GM19043 (cell line): ENCODE data around the gene DTX2.
"Not testable (repeated sequence)": the region's sequence is repeated elsewhere in the genome, so short reads cannot be mapped to it uniquely, and the experiment has no call there.

Source experiments
- ATAC-seq: cut with Tn5 transposase; IDR thresholded peaks from one replicate; pipeline ENCODE4 v1.9.1; 2021; ENCODE audit warnings: low read depth; ENCODE audit not compliant: unreplicated experiment

The DTX2 gene

DNA sequence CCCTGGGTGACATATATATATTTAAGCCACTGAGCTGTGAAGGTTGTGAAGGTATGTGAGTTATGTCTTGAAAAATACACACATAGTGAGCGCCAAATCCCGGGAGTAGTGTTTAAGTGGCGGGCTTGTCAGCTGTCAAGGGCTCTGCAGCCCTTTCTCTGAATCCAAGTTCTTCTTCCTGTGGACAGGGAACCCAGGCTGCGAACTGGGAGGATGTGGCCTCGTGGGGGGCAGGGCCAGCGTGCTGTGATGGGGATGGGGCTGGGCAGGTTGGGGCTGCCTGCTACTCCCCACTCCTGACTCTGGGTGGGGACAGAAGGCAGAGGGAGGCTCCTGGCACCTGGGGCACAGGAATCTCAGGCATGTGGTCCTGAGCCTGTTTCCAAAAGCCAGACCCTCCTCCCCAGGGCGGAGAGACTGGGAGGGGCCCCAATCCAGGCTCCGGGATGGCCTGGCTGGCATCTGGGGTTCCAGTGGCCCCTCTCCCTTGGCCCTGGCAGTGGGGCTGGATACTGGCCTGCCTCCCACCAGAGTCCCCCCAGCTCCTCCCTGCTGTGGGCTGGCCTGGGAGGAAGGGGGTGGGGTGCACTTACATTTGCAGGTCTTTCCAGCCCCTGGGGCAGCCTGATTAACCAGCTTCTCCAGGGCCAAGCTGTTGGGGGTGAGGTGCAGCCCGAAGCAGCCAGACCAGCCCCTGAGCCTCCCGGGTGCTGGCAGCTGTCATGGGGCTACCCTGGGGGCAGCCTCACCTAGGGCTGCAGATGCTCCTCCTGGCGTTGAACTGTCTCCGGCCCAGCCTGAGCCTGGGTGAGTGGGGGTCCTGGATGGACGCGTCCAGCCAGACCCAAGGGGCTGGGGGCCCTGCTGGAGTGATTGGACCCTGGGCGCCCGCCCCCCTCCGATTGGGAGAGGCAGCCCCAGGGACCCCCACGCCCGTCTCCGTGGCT is 48.7 kb downstream of the DTX2 start, which contains the start of gene UPK3B:
Gene UPK3B, plus strand, starts transcription at position 622 of the 947 bp plus-strand sequence. Its CDS starts 101 bp downstream, at position 723.
- no peak for ATAC-seq

DNA sequence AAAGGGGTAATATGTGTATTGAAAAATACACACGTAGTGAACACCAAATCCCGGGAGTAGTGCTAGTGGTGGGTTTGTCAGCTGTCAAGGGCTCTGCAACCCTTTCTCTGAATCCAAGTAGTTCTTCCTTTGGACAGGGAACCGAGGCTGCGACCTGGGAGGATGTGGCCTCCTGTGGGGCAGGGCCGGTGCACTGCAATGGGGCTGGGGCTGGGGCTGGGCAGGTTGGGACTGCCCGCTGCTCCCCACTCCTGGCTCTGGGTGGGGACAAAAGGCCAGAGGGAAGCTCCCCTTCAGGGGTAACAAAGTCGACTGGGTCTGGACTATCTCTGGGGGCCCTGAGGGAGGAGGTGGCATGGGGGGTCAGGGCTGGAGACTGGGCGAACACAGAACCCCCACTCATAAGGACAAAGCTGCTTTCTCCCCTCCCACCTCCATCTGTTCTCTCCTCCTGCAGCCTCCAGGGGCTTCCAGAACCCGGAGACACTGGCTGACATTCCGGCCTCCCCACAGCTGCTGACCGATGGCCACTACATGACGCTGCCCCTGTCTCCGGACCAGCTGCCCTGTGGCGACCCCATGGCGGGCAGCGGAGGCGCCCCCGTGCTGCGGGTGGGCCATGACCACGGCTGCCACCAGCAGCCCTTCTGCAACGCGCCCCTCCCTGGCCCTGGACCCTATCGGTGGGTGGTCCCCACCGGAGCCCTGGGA is 49.8 kb downstream of the DTX2 start:
- not testable (repeated sequence) for ATAC-seq

DNA sequence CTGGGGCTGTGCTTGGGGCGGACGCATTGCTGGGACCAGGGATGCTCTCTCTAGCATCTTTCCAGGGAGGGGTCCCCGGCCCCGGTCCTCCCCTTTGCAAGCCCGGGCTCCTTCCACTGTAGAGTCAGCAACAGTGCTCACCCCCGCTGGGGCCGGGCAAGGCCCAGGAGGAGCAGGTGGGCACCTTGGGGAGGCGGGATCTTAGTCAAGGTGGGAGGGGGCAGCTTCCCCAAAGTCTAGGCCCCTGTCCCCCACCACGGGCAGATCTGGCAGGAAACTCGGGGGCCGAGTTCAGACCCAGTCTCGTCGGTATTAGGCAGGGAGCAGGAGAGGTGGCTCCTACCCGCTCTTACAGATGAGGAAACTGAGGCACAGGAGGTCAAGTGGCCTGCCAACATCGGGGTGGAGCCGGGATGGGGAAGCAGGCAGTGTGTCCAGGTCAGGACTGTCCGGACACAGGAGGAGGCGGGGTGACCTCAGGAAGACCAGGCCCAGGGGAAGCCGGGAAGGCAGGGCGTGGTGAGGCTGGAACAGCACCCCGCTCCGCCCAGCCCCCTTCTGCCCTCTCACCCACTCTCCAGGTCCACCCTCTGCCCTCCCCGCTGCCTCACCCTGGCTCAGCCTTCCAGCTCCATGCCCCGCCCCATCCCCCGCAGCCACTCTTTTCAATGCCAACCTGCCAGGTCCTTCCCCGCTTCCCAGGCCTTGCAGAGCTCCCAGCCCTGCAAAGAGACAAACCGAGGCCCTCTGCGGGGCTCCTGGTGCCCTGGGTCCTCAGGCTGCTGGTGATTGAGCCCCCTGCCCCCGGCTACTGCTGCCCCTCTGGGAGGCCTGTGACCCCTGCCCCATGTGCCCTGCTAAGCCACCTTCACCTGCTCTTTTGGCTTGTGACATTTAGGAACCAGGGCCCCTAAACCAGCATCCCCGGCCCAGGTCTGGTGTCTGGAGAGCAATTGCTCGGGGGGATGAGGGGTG is 50.7 kb downstream of the DTX2 start:
- ATAC-seq = not testable (repeated sequence)

DNA sequence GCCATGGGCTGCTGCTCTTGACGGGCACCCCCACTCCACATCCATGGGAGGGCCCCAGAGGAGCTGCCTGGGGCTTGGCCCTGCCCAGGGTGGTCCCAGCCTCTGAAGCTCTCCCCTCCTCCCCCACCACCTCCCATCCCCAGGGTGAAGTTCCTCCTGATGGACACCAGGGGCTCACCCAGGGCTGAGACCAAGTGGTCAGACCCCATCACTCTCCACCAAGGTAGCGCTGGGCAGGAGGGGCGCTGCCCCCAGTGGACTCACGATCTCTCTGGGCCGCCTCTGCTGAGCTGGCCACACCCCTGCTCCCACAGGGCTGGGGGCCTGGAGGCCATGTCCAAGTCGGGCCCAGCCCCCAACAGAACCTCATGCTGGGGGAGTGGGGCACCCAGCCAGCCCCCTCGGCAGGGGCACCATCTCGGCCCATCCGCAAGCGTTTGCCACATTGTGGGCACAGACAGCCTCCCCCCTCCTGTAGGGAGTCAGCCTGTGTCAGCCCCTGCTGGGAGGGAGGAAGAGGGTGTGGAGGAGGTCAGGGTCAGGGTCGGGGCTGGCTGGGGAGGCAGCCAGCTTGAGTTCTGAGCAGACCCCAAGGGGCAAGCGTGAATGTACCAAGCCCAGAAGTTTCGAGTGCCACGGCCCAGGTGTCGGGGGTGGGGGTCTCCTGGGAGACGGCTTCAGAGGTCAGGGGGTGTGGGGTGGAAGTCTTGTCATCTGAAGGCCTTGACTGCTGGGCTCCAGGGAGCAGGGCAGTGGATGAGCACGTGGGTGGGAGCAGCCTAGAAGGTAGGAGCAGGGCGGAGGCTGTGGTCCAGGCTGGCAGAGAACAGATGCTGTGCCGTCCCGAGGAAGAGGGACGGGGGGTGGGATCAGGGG is 51.7 kb downstream of the DTX2 start:
- ATAC-seq = no peak

DNA sequence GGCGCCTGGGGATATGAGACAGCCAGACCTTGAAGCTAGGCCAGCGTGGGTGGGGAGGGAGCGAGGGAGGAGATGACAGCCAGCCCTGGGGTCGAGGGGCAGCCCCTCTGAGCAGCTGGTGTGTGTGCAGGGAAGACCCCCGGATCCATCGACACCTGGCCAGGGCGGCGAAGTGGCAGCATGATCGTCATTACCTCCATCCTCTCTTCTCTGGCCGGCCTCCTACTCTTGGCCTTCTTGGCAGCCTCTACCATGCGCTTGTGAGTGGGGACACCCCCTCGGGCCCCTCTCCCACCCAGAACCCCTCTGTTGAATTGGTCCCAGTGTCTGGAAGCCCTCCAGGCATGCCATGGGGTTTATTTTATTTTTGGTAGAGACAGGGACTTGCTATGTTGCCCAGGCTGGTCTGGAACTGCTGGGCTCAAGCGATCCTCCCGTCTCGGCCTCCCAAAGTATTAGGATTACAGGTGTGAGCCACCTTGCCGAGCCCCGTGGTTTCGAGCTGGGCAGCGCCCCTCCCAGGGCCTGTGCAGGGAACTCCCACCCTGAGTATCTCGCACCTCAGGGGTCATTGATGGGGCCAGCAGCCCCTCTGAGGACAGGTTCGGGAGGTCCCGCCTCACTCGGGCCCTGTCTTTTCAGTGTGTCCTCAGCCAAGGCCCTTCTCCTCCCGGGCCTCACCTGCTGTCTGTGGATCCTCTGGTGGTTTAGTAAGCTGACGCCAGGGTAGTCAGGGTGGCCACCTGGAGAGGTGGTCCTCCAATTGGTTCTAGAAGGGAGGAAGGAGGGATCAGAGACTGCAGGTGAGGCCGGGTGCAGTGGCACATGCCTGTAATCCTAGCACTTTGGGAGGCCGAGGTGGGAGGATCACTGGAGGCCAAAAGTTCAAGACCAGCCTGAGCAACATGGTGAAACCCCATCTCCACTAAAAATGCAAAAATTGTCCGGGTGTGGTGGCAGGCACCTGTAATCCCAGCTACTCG is 52.6 kb downstream of the DTX2 start:
- no peak for ATAC-seq

DNA sequence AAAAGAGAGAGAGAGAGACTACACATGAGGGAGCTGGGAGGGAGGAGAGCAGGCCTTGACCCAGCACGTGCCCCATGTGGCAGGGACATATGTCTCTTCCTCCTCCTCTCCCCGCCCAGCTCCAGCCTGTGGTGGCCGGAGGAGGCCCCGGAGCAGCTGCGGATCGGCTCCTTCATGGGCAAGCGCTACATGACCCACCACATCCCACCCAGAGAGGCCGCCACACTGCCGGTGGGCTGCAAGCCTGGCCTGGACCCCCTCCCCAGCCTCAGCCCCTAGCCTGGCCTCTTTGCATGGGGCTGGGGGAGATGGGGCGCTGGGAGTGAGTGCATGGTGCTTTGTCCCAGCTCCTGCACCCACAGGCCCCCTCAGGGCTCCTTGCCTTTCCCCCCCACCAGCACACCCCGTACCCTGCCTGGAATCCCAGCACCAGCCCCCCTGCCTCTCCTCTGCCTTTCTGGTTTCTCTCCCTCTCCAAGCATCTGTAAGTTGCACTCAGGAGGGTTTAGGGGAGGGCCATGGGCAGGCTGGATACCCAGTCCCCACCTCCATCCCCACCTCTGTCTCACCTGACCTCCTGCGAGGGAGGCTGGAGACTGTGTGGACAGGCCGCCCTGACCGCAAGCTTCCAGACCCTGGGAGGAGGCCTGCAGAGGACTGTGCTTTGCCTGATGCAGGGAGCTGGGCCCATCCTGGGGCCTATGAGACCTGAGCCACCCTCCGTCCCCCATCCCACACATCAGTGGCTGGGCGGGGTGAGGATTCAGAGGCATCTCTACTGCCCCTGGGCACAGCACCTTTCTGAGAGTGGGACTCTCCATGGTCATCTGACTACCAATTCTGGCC is 53.6 kb downstream of the DTX2 start:
- ATAC-seq = no peak

DNA sequence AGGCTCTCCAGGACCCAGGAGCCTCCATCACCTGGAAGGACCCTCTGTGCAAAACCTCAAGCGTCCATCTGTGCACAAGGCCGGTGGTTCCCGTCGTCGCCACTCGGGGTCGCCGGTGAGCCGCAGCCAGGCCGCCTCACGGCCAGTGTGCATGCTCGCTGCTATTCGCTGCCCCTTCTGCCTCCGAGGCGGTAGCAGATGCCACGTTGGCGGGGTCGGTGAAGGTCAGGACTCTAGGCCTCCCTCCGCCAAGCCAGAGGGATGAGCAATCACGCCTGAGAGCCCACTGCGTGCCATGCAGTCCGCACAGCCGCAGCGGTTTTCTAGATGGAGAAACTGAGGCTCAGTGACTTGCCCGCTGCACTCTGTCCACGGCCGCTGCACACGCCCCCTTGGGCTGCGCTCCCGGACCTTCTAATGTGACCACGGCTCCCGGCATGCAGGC is 54.5 kb downstream of the DTX2 start:
- no peak for ATAC-seq

DNA sequence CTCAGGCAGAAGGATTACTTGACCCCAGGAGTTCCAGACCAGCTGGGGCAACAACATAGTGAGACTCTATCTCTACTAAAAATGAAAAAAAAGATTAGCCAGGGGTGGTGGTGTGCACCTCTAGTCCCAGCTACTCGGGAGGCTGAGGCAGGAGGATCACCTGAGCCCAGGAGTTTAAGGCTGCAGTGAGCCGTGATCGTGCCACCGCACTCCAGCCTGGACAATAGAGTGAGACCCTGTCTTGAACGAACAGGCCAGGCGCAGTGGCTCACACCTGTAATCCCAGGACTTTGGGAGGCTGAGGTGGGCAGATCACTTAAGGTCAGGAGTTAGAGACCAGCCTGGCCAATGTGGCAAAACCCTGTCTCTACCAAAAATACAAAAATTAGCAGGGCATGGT is 55.4 kb downstream of the DTX2 start:
- not testable (repeated sequence) for ATAC-seq

DNA sequence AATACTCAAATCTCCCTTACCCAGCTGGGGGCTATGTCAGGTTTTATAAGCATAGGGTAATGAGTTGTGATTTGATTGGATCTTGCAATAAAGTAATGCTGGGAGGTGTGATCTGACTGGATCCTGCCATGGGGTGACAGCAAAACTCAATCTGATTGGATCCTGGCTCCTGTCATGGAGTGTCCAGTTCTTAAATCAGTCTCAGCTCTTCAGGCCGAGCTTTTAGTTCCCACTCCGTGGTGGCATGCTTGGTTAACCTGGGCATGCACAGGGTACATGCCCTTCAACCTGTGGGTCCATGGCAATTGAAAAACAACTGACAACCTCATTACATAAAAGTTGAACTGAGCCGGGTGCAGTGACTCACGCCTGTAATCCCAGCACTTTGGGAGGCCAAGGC is 64.7 kb downstream of the DTX2 start:
- ATAC-seq = not testable (repeated sequence)

DNA sequence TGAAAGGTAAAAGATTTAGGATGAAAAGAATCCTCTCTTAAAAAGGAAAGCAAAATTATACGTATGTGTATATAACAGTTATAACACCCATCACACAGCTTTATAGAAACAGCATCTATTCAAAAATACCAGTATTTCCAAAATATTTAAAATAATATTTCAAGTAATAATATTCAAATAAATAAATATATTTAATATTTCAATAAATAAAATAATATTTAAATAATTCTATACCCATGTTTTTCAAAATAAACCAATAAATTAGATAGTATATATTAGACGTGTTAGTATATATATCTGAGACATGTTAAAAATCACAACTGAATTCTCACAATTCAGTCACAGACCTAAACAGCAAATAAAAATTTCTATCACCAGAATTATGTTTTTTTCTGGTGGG is 70.1 kb downstream of the DTX2 start:
- not testable (repeated sequence) for ATAC-seq

DNA sequence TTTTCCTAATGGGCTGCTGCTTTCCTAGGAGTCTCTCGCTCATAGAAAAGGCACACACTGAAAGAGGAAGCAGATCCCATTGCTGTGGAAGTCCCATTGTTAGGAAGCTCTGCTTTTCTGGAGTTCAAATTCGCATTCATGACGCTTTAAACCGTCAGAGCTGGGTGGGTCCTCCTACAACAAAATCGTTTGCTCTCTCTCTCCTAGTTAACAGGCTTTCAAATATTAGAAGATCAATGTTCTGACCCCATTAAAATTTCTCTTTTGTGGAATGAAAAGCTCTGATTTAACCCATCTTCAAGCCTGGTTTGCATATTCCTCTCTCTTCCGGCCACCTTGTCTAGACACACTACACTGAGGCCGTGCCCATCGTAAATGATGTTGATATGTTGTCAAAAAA is 81.7 kb downstream of the DTX2 start, which contains the start of gene SPDYE16:
Gene SPDYE16, minus strand, starts transcription at position 101 of the 400 bp plus-strand sequence. CDS start 1,838 bp downstream, outside the sequence.
- not testable (repeated sequence) for ATAC-seq

DNA sequence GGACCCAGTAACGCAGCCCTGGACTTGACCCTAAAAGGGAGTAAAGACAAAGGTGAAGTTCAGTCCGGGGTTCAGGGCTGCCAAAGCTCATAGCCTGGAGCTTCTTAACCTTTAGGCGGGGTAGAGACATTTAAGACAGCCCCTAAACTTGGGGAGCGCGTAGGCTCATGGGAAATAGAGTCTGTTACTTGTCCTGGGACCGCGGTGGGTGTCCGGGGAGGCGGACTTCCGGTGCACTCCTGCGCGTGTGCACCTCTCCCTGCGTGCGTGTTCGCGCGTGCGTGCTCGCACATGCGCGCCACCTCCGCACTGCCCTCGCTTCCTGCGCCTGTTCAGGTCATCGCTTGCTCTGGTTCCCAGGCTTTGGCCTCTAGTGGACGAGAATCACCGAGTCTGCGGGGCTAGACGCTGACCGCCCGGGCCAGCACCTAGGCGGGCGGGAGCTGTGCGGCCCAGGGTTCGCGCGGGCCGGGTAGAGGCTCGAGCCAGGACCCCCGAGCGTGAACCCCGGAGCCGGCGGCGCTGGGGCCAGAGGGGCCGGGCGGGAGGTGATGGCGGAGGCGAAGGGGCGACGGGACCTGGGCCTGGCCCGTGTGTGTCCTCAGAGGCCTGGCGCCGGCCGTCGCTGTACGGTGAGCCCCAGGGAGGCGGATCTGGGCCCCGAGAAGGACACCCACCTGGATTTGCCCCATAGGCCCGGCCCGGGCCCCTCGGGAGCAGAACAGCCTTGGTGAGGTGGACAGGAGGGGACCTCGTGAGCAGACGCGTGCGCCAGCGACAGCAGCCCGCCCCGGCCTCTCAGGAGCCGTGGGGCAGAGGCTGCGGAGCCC is 87.7 kb downstream of the DTX2 start:
- ATAC-seq = peak; percentile 99

DNA sequence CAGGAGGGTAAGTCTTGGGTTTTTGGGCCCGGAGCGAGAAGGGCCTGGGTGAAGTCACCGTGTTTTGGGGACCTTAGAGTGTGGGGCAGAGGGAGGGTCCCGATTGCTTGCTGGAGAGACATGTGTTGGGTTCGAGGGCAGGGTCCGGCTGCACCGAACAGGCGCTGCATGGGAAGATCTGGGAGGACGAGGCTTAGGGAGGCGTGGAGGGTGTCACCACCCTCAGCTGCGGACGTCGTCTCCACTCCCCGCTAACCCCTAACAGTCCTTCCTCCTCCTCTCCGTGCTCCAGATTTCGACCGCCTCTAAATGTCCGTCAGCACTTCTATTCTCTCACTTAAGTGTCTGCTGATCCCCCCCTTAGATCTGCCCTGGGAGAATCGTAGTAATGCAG is 88.3 kb downstream of the DTX2 start:
- ATAC-seq = not testable (repeated sequence)

DNA sequence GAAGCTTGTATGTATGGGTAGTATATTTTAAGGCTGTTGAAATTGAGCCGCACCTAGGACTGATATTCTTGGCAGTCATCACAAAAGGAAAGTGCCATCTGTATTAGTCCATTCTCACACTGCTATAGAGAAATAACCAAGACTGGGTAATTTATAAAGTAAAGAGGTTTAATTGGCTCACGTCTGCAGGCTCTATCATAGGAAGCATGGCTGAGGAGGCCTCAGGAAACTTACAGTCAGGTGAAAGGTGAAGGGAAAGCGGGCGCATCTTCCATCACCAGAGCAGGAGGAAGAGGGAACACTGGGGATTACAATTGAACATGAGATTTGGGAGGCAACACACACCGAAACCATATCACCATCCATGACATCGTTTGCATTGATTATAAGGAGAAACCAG is 90.5 kb downstream of the DTX2 start:
- ATAC-seq = not testable (repeated sequence)
